SK-N-SH (cell line): ENCODE data around the gene ARHGAP31.

Experiments
- CTCF ChIP-seq: fragments of 200-600 bp; sonication (generic); IDR thresholded peaks from 2 replicates; pipeline ENCODE4 v1.6.1; 2017; ENCODE audit warnings: antibody characterized with exemption, mild to moderate bottlenecking, moderate library complexity
- FOXJ3 ChIP-seq: sonication (generic); formaldehyde crosslinking; IDR thresholded peaks from 2 replicates; pipeline ENCODE4 v1.5.1; 2020; ENCODE audit warnings: mild to moderate bottlenecking, missing genetic modification reagents
- MAX ChIP-seq: IDR thresholded peaks from 2 replicates; pipeline ENCODE4 v1.4.0; 2012; ENCODE audit warnings: low read depth
- RCOR1 ChIP-seq: fragments of 150-350 bp; IDR thresholded peaks from 2 replicates; pipeline ENCODE4 v1.6.1; 2017; ENCODE audit warnings: antibody characterized with exemption, low read length
- SIN3A ChIP-seq: IDR thresholded peaks from 2 replicates; pipeline ENCODE4 v1.6.1; 2012; ENCODE audit warnings: low read depth, mild to moderate bottlenecking, low read length, moderate library complexity, borderline replicate concordance
- TEAD4 ChIP-seq: IDR thresholded peaks from 2 replicates; pipeline ENCODE4 v1.4.0; 2012; ENCODE audit warnings: mild to moderate bottlenecking, borderline replicate concordance; ENCODE audit not compliant: insufficient read depth
- TF ChIP-seq, protein P1 (sequence below): IDR thresholded peaks from 2 replicates; pipeline ENCODE4 v1.4.0; 2012; ENCODE audit warnings: low read depth, borderline replicate concordance

DNA sequence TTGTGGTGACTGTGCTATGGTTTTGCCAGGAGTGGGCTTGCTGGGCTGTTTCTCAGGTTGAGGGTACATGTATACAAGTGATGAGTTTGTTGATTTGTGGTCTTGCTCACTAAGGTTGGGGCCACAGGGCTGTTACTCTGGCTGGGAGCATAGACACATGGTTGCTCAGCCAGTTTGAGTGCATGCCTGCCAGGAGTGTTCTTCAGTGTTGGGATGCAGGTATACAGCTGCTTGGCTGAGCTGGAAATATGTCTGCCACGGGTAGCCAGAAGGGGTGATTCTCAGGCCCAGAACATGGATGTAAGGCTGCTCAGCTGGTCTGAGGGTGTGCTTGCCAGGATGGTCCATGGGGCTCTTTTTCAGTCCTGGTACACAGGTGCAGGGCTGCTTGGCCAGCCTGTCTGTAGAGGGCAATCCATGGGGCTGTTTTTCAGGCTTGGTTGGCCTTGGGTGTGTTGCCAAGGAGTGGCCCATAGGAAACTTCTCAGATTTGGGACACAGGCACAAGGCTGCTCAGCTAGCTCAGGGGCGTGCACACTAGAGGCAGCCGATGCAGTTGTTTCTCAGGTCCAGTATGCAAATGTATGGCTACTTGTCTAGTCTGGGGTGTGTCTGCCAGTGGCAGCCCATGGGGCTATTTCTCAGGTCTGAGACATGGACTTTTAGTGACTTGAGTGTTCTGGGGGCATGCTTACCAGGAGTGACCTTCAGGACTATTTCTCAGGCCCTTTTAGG is 5.3 kb upstream of the ARHGAP31 start:
- TF ChIP-seq CTCF (no peak), RCOR1 (no peak), SIN3A (no peak), MAX (no peak), TEAD4 (no peak), FOXJ3 (CRISPR knock-in tag) (no peak)
- TF ChIP-seq, protein P1, sequence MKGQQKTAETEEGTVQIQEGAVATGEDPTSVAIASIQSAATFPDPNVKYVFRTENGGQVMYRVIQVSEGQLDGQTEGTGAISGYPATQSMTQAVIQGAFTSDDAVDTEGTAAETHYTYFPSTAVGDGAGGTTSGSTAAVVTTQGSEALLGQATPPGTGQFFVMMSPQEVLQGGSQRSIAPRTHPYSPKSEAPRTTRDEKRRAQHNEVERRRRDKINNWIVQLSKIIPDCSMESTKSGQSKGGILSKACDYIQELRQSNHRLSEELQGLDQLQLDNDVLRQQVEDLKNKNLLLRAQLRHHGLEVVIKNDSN, result no peak
